ENCODE results near the gene TEN1. TPM values are rescaled to one million over a fixed set of nuclear protein-coding genes. Genes with fewer than 3 reads are reported as not detected.
"Not testable (repeated sequence)": the region's sequence is repeated elsewhere in the genome, so short reads cannot be mapped to it uniquely, and the experiment has no call there.

The TEN1 gene
- total RNA-seq, 1 donor = 23.2 TPM

GRCh38 chr17:75959051-75959838, 19.8 kb upstream of the TEN1 start:
- DNase-seq (ENCODE audit: insufficient read length, low spot score, missing footprints) = no peak
- Histone ChIP-seq H3K4me3 (ENCODE audit: insufficient read depth, low read length) (no peak overlapping the region), H3K79me2 (ENCODE audit: insufficient read depth, low read length) (peaks cover 46% of the 10 kb centered on the region), H3K27me3 (ENCODE audit: insufficient read depth, low read length) (no peaks in the 10 kb centered on the region), H3K4me2 (ENCODE audit: insufficient read depth, low read length) (no peak overlapping the region), H3K9me3 (ENCODE audit: low read depth, low read length) (no peaks in the 10 kb centered on the region), H3K36me3 (ENCODE audit: insufficient read depth, low read length) (peaks cover 13% of the 10 kb centered on the region), H3K4me1 (ENCODE audit: insufficient read depth, low read length) (no peaks in the 10 kb centered on the region), H4K20me1 (ENCODE audit: insufficient read depth, low read length) (peaks cover 13% of the 10 kb centered on the region), H3K27ac (ENCODE audit: low read depth, low read length) (no peak overlapping the region), H2AFZ (ENCODE audit: low read length) (no peak overlapping the region)
- no peak for TF ChIP-seq CTCF (IDR thresholded peaks at IDR 0.05; ENCODE audit: extremely low read depth, low read depth, low read length)

- Histone ChIP-seq H3K79me2 (ENCODE audit: insufficient read depth, low read length) (peaks cover 52% of the 10 kb centered on the region), H2AFZ (ENCODE audit: low read length) (no peak overlapping the region), H3K4me3 (ENCODE audit: insufficient read depth, low read length) (no peak overlapping the region), H3K9me3 (ENCODE audit: low read depth, low read length) (no peaks in the 10 kb centered on the region), H3K36me3 (ENCODE audit: insufficient read depth, low read length) (peaks cover 13% of the 10 kb centered on the region), H3K4me2 (ENCODE audit: insufficient read depth, low read length) (no peak overlapping the region), H4K20me1 (ENCODE audit: insufficient read depth, low read length) (peaks cover 15% of the 10 kb centered on the region), H3K27me3 (ENCODE audit: insufficient read depth, low read length) (no peaks in the 10 kb centered on the region), H3K27ac (ENCODE audit: low read depth, low read length) (no peak overlapping the region), H3K4me1 (ENCODE audit: insufficient read depth, low read length) (no peaks in the 10 kb centered on the region)
- TF ChIP-seq CTCF (IDR thresholded peaks at IDR 0.05; ENCODE audit: extremely low read depth, low read depth, low read length) = no peak
- DNase-seq (ENCODE audit: insufficient read length, low spot score, missing footprints) = peak; percentile 25
These were observed 19.1 kb upstream of the TEN1 start for GRCh38 chr17:75959839-75960511.

- H3K4me3 ChIP-seq (ENCODE audit: insufficient read depth, low read length) = no peak overlapping the region
- H3K27ac ChIP-seq (ENCODE audit: low read depth, low read length) = no peak overlapping the region
- TF ChIP-seq CTCF (IDR thresholded peaks at IDR 0.05; ENCODE audit: extremely low read depth, low read depth, low read length) = no peak
- no peaks in the 10 kb centered on the region for H3K27me3 ChIP-seq (ENCODE audit: insufficient read depth, low read length)
- H3K4me2 ChIP-seq (ENCODE audit: insufficient read depth, low read length) = no peak overlapping the region
- peaks cover 4% of the 10 kb centered on the region for H3K36me3 ChIP-seq (ENCODE audit: insufficient read depth, low read length)
- H4K20me1 ChIP-seq (ENCODE audit: insufficient read depth, low read length) = peaks cover 16% of the 10 kb centered on the region
- no peak for DNase-seq (ENCODE audit: insufficient read length, low spot score, missing footprints)
- no peak overlapping the region for H2AFZ ChIP-seq (ENCODE audit: low read length)
- no peaks in the 10 kb centered on the region for H3K4me1 ChIP-seq (ENCODE audit: insufficient read depth, low read length)
- H3K79me2 ChIP-seq (ENCODE audit: insufficient read depth, low read length) = peaks cover 46% of the 10 kb centered on the region
- H3K9me3 ChIP-seq (ENCODE audit: low read depth, low read length) = no peaks in the 10 kb centered on the region
These were observed 13.6 kb upstream of the TEN1 start for GRCh38 chr17:75965468-75965867.

- not testable (repeated sequence) for H3K4me1 ChIP-seq (ENCODE audit: insufficient read depth, low read length); H3K27ac ChIP-seq (ENCODE audit: low read depth, low read length); DNase-seq (ENCODE audit: insufficient read length, low spot score, missing footprints); H3K4me2 ChIP-seq (ENCODE audit: insufficient read depth, low read length); H2AFZ ChIP-seq (ENCODE audit: low read length); H3K9me3 ChIP-seq (ENCODE audit: low read depth, low read length); H3K27me3 ChIP-seq (ENCODE audit: insufficient read depth, low read length); H3K4me3 ChIP-seq (ENCODE audit: insufficient read depth, low read length)
- H3K79me2 ChIP-seq (ENCODE audit: insufficient read depth, low read length) = peaks cover 48% of the 10 kb centered on the region
- H3K36me3 ChIP-seq (ENCODE audit: insufficient read depth, low read length) = peaks cover 15% of the 10 kb centered on the region
- peaks cover 14% of the 10 kb centered on the region for H4K20me1 ChIP-seq (ENCODE audit: insufficient read depth, low read length)
These were observed 10.0 kb upstream of the TEN1 start for GRCh38 chr17:75969044-75969443.
